Type B pancreatic cell (in vitro differentiated cells): ENCODE data around the gene STPG1. TPM values are rescaled to one million over a fixed set of nuclear protein-coding genes. Genes with fewer than 3 reads are reported as not detected.

Source experiments
- DNase-seq: peaks from one replicate; pipeline ENCODE4 v3.0.0; 2021; ENCODE audit warnings: mixed read lengths; ENCODE audit not compliant: unreplicated experiment; ENCODE audit errors: extremely low spot score
- H3K27ac Mint-ChIP-seq: 2 replicates; pipeline ENCODE4 v1.8.0; 2021; ENCODE audit warnings: mild to moderate bottlenecking, mixed read lengths
- H3K27me3 Mint-ChIP-seq: 2 replicates; pipeline ENCODE4 v1.8.0; 2021; ENCODE audit warnings: mixed read lengths
- H3K36me3 Mint-ChIP-seq: 2 replicates; pipeline ENCODE4 v1.8.0; 2021; ENCODE audit warnings: mixed read lengths
- H3K4me1 Mint-ChIP-seq: one replicate; pipeline ENCODE4 v1.8.0; 2021; ENCODE audit warnings: mixed read lengths; ENCODE audit not compliant: unreplicated experiment
- H3K4me3 Mint-ChIP-seq: 2 replicates; pipeline ENCODE4 v1.8.0; 2021; ENCODE audit warnings: mild to moderate bottlenecking, mixed read lengths
- H3K9me3 Mint-ChIP-seq: 2 replicates; pipeline ENCODE4 v1.8.0; 2021; ENCODE audit warnings: mixed read lengths
- CTCF ChIP-seq: fragments of 200-600 bp; sonication (generic); conservative IDR thresholded peaks from 2 replicates; pipeline ENCODE4 v1.5.0; 2021; ENCODE audit warnings: antibody characterized with exemption, mild to moderate bottlenecking
- total RNA-seq: library from RNA; stranded (reverse); gene quantifications from 2 replicates; pipeline ENCODE4 v1.2.1, GENCODE V29; 2021; ENCODE audit warnings: low replicate concordance

The STPG1 gene
- total RNA-seq, 1 donor from 2014 or later, result 8.7 TPM

GRCh38 chr1:24308365-24309015 is 105.1 kb downstream of the STPG1 start:
- peak; percentile 37 for TF ChIP-seq CTCF
- Mint-ChIP-seq H3K4me3 (no peak overlapping the region), H3K9me3 (no peaks in the 10 kb centered on the region), H3K27me3 (no peaks in the 10 kb centered on the region), H3K27ac (no peak overlapping the region), H3K36me3 (no peaks in the 10 kb centered on the region), H3K4me1 (peaks cover 38% of the 10 kb centered on the region)
- no peak for DNase-seq

Other genes starting within 250 kb of the STPG1 start
- gene IFNLR1, start 226.5 kb downstream of the STPG1 start, total RNA-seq, result 7.1 and 19.9 TPM in 2 replicates
- gene GRHL3, start 94.4 kb downstream of the STPG1 start, total RNA-seq, result 70.6 and 194 TPM in 2 replicates
- gene NIPAL3, start 2.0 kb upstream of the STPG1 start, total RNA-seq, result 17.5 and 21.3 TPM in 2 replicates
- 20.4 and 40.8 TPM in 2 replicates for gene RCAN3, start 89.1 kb upstream of the STPG1 start, total RNA-seq
- gene NCMAP, start 142.3 kb upstream of the STPG1 start, total RNA-seq, result 2.1 and 2.4 TPM in 2 replicates
- 156 and 168 TPM in 2 replicates for gene SRRM1, start 229.5 kb upstream of the STPG1 start, total RNA-seq